ENCODE results near the gene PRKAR1B.

The PRKAR1B gene

DNA sequence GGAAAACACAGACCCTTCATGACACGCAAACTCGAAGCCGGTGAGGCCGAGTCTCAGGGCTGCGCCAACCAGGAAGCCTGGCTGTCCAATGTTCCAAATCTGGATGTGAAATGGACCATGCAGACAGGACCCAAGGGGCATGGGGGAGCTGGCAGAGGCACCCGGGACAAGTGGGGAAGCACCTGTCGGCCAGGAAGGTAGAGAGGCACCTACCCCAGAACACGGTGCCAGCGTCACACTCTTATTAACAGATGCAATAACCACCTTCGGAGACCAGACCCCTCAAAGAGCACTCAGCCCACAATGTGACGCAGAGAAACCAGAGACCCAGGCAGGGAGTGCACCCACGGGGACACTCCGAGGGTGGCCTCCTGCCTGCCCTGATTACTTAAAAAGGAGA lies 119.1 kb downstream of the PRKAR1B start:
- no peak for DNase-seq (ENCODE audit: low read depth in 4 of 4, low spot score in 1 of 4)

DNA sequence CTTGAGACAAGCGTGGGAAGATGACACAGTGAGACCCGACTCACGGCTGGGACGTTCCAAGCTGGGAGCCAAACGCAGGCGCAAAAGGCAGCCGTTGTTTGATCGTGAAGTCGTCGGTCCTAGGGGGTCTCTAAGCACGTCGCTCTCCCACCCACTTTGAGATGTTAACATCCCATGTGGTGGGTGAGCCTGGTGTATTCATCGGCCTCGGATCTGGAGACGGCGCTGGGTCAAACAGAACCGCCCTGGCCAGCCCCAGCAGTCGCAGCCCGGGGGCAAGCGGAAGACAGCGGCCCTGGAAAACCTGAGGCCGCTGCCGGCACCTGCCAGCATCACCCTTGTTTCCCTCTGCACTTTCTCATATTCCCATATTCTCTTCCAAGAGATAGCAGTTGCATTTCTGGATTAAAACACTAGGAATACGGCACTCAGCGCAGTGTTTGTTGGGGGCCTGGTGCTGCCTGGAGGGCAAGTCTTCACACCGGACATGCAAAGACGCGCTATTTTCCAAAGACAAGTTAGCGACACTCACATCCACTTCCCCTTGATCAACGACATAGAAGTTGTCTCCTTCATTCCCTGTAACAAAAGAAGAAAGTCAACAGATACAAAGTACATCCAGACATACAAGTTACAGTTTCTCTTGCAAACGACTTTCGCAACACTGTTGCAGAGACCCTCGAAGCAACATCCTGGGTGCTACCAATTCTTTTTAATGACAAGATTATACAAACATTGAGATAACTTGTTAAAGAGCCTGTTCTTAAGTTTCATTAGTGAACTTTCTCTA lies 121.2 kb downstream of the PRKAR1B start:
- no peak for DNase-seq (ENCODE audit: low read depth in 4 of 4, low spot score in 1 of 4)

- DNase-seq (ENCODE audit: low read depth in 4 of 4, low spot score in 1 of 4) = peak in 1 of 4 experiments; percentile 34
These were observed 122.1 kb downstream of the PRKAR1B start for GRCh38 chr7:604884-605531.

DNA sequence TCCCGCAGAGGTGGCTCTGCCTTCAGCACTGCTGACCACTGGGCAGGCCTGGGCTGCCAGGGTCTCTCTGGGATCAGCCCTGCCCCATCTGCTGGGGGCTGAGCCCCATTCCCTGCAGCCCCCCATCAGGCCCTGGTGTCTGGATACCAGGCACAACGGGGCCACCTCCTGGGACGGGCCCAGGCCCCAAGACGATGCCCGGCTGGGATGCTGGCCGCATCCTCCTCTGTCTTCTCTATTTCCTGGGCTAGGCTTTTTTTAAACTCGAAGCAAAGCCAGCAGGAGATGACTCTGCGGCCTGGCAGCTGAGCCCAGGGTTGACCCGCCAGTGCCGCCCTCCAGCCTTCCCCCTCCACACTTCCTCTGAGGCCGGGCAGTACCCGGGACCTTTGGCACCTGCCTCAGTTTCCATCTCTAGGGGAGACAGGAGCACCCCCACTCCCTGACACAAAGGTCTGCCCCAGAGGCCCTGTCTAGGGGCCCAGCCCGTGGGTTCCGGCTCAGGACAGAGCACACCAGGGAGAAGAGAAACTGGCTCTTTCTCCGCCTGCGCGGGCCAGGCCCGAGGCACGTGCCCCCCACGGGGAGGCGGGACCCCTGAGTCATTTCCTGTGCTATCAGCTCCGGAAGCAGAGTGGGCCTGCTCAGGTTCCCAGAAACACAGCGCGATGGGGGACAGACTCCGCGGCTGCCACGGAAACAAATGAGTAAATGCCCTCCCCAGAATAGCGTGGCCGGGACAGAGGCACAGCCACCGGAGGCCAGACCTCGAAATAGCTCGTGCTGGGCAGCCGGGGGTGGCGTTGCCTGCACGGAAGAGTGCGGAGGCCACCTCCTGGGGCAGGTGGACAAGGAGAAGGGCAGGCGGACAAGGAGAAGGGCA lies 122.8 kb downstream of the PRKAR1B start:
- peak; percentile 77 to 95 (median 88) for DNase-seq (ENCODE audit: low read depth in 4 of 4, low spot score in 1 of 4)

GRCh38 chr7:603152-603951 lies 123.7 kb downstream of the PRKAR1B start:
- DNase-seq (ENCODE audit: low read depth in 4 of 4, low spot score in 1 of 4) = peak in 1 of 4 experiments; percentile 52

DNA sequence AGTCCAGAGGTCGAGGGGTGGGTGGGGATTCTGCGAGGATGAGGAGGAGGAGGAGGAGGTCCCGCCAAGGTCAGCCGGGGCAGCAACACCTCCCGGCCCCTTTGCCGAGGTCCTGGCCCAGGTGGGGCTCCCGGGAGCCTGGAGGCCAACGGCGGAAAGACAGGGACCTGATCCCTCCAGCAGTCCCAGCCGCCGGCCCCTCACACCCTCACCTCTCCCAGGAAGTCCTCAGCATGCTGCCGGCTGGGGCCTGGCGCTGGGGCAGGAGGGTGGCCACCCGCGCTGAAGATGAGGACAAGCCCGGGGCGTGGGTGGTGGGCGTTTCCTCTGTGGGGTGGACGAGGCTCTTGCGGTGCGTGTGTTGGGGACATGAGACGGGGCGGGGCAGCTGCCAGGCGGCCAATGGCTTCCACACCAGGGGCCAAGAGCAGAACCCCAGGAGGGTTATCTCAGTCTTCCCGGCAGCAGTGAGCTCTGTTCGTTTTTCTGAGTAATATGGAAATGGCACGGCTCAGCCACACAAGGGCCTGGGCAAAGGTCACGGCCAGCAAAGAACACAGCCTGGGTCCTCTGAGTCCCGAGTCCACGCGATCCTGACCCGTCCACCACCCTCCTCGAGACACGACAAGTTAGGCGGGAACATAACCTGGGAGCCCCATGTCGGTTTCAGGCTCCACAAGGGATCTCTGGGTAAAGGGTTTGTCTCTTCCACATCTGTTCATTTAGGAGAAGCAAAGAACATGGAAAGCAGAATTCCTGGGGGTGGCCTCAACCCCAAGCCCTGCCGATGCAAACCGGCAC lies 124.5 kb downstream of the PRKAR1B start:
- DNase-seq (ENCODE audit: low read depth in 4 of 4, low spot score in 1 of 4) = peak in 1 of 4 experiments; percentile 71

- DNase-seq (ENCODE audit: low read depth in 4 of 4, low spot score in 1 of 4) = peak; percentile 68 to 94 (median 77)
These were observed 125.3 kb downstream of the PRKAR1B start for GRCh38 chr7:601595-602340.

- no peak for DNase-seq (ENCODE audit: low read depth in 4 of 4, low spot score in 1 of 4)
These were observed 126.0 kb downstream of the PRKAR1B start for GRCh38 chr7:601036-601594.

DNA sequence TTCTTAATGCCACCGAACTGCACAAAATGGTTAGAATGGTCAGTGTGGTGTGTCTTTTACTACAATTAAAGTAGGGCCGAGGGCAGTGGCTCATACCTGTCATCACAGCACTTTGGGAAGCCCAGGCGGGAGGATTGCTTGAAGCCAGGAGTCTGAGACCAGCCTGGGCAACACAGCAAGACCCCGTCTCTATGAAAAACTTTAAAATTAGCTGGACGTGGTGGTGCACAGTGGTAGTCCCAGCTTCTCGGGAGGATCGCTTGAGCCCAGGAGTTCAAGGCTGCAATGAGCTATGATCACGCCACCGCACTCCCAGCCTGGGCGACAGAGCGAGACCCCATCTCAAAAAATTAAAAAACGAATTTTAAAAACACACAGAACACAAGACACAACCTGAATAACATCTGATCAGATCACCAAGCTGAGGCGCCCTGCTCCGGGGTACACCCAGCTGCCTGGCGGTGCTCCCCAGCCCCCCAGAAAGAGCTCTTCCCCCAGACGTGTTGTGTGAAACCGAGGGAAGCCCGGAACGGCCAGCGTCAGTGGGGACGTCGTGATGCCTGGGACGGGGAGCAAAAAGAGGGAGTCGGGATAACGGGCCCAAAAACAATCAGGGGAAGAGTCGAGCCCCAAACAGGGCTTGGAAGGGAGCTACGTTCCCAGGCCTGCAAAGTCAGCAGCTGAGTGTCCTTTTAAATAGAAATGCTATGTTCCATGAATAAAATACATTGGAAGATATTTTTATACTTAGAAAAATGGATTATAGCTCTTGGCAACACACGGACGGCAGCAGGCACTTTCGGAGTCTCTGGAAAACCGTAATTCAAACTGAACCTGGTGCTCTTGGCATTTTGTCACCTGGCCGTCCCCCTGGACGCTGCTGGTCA lies 126.7 kb downstream of the PRKAR1B start:
- DNase-seq (ENCODE audit: low read depth in 4 of 4, low spot score in 1 of 4) = no peak

DNA sequence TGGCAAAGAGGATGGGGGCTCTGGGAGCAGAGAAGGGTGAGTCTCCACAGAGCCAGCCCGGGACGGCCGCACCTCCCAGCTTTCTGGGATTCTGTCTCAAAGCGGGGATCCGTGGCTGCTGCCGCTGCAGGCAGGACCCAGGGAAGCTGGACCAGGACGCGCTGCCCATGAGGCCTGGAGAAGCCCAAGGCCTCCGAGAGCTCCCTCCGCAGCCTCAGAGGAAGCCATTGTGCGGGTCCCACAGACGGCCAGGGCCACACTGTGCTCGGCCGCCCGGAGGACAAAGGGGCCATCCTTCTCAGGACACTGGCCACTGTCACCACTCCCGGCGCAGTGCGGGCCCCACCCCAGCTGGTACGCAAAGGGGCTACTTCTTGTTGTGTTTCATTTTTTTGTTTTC lies 128.2 kb downstream of the PRKAR1B start:
- no peak for DNase-seq (ENCODE audit: low read depth in 4 of 4, low spot score in 1 of 4)

DNA sequence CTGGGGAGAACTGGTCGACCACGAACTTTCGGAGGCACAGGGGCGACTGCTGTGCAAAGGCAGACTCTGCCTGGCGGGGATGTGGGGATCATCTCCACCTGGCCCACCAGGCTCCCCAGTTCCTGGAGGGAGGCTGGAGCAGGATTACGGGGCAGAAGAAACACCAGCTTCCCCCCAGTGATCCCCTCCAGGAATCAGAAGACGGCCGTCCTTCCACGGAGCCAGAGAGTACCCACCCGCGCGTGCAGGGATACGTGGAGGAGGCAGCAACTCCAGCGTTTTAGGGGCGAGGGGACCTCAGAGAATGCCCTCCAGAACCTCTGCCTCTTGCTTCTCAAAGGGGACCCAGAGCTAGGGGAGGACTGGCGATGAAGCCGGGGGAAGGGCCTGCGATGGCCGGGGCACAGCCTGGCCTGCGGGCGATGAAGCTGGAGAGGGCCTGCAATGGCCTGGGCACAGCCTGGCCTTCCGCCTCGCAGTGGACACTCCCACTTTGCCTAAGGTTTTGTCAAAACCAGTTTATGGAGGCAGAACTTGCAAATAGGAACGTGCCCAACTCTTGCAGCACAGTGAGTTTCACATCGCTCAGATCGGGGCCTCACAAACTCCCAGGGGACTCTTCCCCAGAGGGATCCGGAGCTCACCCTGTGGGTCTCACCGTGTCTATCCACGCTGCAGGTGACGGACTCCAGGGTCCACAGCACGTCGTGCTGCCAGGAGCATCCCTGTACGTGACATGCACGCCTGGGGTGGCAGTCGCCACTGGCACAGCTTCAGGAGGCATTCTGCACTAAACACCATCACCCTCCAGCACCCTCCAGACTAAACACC lies 129.5 kb downstream of the PRKAR1B start:
- DNase-seq (ENCODE audit: low read depth in 4 of 4, low spot score in 1 of 4) = no peak

- no peak for DNase-seq (ENCODE audit: low read depth in 4 of 4, low spot score in 1 of 4)
These were observed 130.3 kb downstream of the PRKAR1B start for GRCh38 chr7:596819-597182.

- DNase-seq (ENCODE audit: low read depth in 4 of 4, low spot score in 1 of 4) = no peak
These were observed 130.8 kb downstream of the PRKAR1B start for GRCh38 chr7:596071-596818.

GRCh38 chr7:595621-596010 lies 131.5 kb downstream of the PRKAR1B start:
- no peak for DNase-seq (ENCODE audit: low read depth in 4 of 4, low spot score in 1 of 4)

GRCh38 chr7:594920-595620 lies 132.0 kb downstream of the PRKAR1B start:
- no peak for DNase-seq (ENCODE audit: low read depth in 4 of 4, low spot score in 1 of 4)
